GM12891 (cell line): ENCODE data around the gene SLAMF6.
"Not testable (repeated sequence)": the region's sequence is repeated elsewhere in the genome, so short reads cannot be mapped to it uniquely, and the experiment has no call there.

Experiments used
- DNase-seq: peaks from one replicate; pipeline ENCODE4 v3.0.0; 2011; ENCODE audit warnings: low spot score; ENCODE audit not compliant: insufficient read length
- FAIRE-seq: peaks from 2 replicates; lab custom pipeline; 2011; peaks lifted over from hg19 to GRCh38; lab: Jason Lieb, UNC
- PAX5 ChIP-seq: IDR thresholded peaks from 2 replicates; pipeline ENCODE4 v1.6.1; 2011; ENCODE audit warnings: low read length, moderate library complexity, mild to moderate bottlenecking; ENCODE audit not compliant: insufficient read depth, severe bottlenecking
- POLR2A ChIP-seq: IDR thresholded peaks from 2 replicates; pipeline ENCODE4 v1.6.1; 2011; ENCODE audit warnings: low read depth, low read length, control low read depth
- POLR2AphosphoS5 ChIP-seq: IDR thresholded peaks from 2 replicates; pipeline ENCODE4 v1.6.1; 2011; ENCODE audit warnings: low read depth, low read length, control low read depth
- POU2F2 ChIP-seq: IDR thresholded peaks from 2 replicates; pipeline ENCODE4 v1.6.1; 2011; ENCODE audit warnings: low read depth, mild to moderate bottlenecking, control low read depth, low read length, moderate library complexity
- SPI1 ChIP-seq: IDR thresholded peaks from 2 replicates; pipeline ENCODE4 v1.6.1; 2011; ENCODE audit warnings: low read depth, low read length, control low read depth
- TAF1 ChIP-seq: IDR thresholded peaks from 2 replicates; pipeline ENCODE4 v1.6.1; 2011; ENCODE audit warnings: low read depth, low read length, control low read depth

SLAMF6 gene

GRCh38 chr1:160499631-160500030, 23.4 kb downstream of the SLAMF6 start:
- DNase-seq (no peak), FAIRE-seq (no peak)
- TF ChIP-seq POU2F2 (no peak), POLR2AphosphoS5 (no peak), SPI1 (no peak), POLR2A (no peak), TAF1 (no peak), PAX5 (no peak)

GRCh38 chr1:160498301-160499065, 24.6 kb downstream of the SLAMF6 start:
- FAIRE-seq, DNase-seq: not testable (repeated sequence)

GRCh38 chr1:160496334-160496733, 26.7 kb downstream of the SLAMF6 start:
- FAIRE-seq = no peak
- DNase-seq = no peak
- TF ChIP-seq PAX5 = no peak
- no peak for TF ChIP-seq SPI1
- no peak for TF ChIP-seq TAF1
- TF ChIP-seq POLR2AphosphoS5 = no peak
- no peak for TF ChIP-seq POLR2A
- TF ChIP-seq POU2F2 = no peak

GRCh38 chr1:160494620-160495019, 28.4 kb downstream of the SLAMF6 start:
- DNase-seq (no peak), FAIRE-seq (no peak)
- TF ChIP-seq TAF1 (no peak), POU2F2 (no peak), POLR2A (no peak), POLR2AphosphoS5 (no peak), PAX5 (no peak), SPI1 (no peak)

- TF ChIP-seq POLR2AphosphoS5 = no peak
- no peak for TF ChIP-seq SPI1
- TF ChIP-seq PAX5 = no peak
- no peak for TF ChIP-seq TAF1
- TF ChIP-seq POU2F2 = no peak
- no peak for TF ChIP-seq POLR2A
- FAIRE-seq = no peak
Observed at GRCh38 chr1:160492617-160493016, 30.4 kb downstream of the SLAMF6 start.

GRCh38 chr1:160491981-160492380, 31.1 kb downstream of the SLAMF6 start:
- no peak for TF ChIP-seq POLR2AphosphoS5
- TF ChIP-seq TAF1 = no peak
- TF ChIP-seq POU2F2 = no peak
- no peak for TF ChIP-seq POLR2A
- TF ChIP-seq PAX5 = no peak
- no peak for TF ChIP-seq SPI1
- FAIRE-seq (peak; percentile 52), DNase-seq (no peak)

More at GRCh38 chr1:160492617-160493016, 30.4 kb downstream of the SLAMF6 start:
- no peak for DNase-seq

- no peak for DNase-seq
- TF ChIP-seq POU2F2 = no peak
- TF ChIP-seq POLR2AphosphoS5 = no peak
- no peak for TF ChIP-seq SPI1
- no peak for TF ChIP-seq POLR2A
- TF ChIP-seq TAF1 = no peak
- no peak for TF ChIP-seq PAX5
- FAIRE-seq = no peak
Observed at GRCh38 chr1:160491017-160491416, 32.0 kb downstream of the SLAMF6 start.

GRCh38 chr1:160489513-160490261, 33.4 kb downstream of the SLAMF6 start:
- DNase-seq (no peak), FAIRE-seq (peak; percentile 89)
- TF ChIP-seq POLR2A (no peak), PAX5 (peak; percentile 31)

GRCh38 chr1:160488347-160489058, 34.6 kb downstream of the SLAMF6 start:
- FAIRE-seq = peak; percentile 97
- DNase-seq = no peak
- TF ChIP-seq SPI1 (no peak), PAX5 (peak; percentile 8)
